HG03457 (cell line): Measurements from ENCODE around the gene COL4A2.

ENCODE experiments used
- ATAC-seq: cut with Tn5 transposase; IDR thresholded peaks from one replicate; pipeline ENCODE4 v1.9.1; 2021; ENCODE audit warnings: moderate number of reproducible peaks; ENCODE audit not compliant: unreplicated experiment

COL4A2 gene

DNA sequence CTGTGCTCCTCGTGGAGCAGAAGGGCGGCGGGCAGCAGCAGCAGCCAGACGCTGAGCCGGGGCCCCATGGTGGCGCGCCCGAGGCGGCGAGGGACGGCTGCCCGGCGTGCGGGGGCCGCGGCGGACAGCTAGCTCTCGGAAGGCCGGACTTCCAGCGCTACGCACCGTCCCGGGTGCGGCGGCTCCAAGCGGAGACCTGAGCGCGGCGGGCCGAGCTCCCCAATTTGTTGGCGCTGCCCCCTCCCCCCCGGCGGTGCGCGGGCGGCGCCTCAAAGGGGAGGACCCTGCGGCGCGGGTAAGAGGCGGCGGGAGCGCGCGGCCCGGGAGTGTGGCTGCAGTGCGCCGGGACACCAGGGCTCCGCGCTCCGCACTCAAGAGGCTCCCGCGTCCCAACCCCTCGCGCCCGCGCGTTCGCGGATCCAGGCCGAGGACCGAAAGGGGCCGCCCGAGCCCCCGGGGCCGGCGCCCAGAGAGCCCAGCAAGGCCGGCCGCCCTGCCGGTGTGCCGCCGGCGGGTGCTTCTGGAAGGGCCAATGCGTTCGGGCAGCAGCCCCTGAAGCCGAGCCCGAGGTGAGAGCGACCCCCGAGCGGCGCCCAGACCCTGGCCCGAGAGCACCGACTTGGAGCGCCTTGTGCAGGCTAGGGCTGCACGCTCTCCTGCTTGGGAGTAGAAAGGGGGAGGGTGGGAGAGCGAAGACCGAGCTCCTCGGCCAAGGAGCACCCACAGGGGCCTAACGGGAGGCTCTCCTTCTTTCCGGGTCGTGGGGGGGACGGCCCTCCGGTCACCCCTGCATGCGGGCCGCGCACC, at the start of gene COL4A2, which contains the start of gene COL4A1:
Gene COL4A2, plus strand, starts transcription at position 325 of the 807 bp plus-strand sequence. CDS start 620 bp downstream, outside the sequence.
Gene COL4A1, minus strand, starts transcription at position 198 of the 807 bp plus-strand sequence. Its CDS starts 130 bp downstream, at position 68.
- ATAC-seq = no peak

- no peak for ATAC-seq
Observed at GRCh38 chr13:110257408-110257807, 49.7 kb upstream of the COL4A2 start.

GRCh38 chr13:110258876-110259631, 48.0 kb upstream of the COL4A2 start:
- ATAC-seq = no peak

DNA sequence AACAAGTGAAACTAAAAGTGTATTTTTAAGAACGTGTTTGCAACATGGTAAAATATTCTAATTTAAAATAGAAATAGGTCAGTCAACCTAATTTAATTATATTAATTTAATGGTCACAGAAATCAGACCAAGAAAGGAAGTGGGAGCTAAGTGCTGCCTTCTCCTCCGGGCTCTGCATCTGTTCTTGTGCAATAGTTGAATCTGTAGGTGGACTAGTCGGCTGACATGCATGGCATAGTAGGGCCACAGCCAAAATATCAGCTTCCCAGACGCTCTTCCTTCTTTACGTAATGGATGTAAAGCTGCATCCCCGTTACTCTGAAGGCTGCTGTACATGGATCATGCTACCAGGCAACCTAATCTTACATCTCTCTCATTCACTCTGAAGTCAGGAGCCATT, 47.4 kb upstream of the COL4A2 start:
- ATAC-seq = no peak

GRCh38 chr13:110261166-110262081, 45.7 kb upstream of the COL4A2 start:
- no peak for ATAC-seq

GRCh38 chr13:110262082-110262436, 45.0 kb upstream of the COL4A2 start:
- ATAC-seq = no peak

GRCh38 chr13:110262508-110263291, 44.4 kb upstream of the COL4A2 start:
- ATAC-seq = no peak

GRCh38 chr13:110263404-110263803, 43.7 kb upstream of the COL4A2 start:
- no peak for ATAC-seq

DNA sequence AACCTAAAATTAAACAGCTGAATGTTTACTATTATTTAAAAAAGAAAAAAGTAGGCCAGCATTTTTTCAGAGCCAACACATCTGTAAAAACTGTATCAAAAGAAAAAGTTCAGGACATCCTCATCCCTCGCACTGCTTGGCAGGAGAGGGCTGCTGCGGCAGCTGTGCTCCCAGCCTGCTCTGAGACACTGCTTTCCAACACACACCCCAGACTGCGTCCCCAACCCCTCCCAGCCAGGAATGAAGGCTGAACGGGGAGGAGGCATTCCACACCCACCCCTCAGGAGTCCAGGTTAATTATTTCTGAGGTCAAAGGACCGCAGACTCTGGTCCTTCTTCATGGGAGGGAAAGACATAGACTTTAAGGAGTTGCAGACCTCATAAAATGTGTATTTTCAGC, 43.2 kb upstream of the COL4A2 start:
- ATAC-seq = no peak

DNA sequence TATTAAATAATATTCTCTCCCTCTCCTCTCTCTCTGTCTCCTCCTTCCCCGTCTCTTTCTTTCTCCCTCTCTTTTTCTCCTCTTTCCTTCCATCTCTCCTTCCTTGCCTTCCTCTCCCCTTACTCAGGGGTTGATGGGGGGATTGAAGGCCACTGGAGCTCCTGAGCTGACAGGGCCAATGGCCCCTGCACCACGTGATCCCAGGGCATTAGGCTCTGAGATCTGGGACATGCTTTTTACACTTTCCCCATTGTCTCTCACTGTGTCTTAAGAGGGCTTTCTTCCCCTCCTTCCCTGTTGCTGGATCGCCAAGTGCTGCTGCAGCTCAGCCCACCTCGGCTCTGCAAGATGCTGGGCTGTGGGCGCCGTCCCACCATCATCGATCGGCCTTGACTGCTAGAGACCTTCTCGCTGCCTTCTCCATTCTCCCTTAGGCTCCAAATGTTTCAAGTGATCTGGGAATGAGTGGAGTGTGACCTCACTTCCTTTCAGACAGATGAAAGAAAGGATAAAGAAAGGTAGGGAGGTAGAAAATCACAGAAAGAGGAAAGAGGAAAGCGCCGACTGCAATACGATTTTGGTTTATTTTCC, 42.3 kb upstream of the COL4A2 start:
- ATAC-seq = no peak

DNA sequence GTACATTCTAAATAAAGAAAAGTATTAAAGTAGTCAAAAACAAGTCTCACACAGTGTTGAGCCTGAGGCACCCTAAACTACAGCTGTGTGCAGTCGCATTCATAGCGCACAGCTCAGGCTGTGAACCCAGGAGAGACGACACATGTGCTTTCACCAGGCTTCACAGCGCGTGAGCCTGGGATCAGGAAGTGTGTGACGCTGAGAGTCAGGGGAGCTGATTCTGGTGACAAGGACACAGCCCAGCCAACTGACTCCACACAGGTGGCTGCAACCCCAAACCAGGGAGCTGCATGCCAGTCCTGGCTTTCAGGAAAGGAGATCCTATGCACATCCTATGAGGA, 41.8 kb upstream of the COL4A2 start:
- ATAC-seq = no peak

DNA sequence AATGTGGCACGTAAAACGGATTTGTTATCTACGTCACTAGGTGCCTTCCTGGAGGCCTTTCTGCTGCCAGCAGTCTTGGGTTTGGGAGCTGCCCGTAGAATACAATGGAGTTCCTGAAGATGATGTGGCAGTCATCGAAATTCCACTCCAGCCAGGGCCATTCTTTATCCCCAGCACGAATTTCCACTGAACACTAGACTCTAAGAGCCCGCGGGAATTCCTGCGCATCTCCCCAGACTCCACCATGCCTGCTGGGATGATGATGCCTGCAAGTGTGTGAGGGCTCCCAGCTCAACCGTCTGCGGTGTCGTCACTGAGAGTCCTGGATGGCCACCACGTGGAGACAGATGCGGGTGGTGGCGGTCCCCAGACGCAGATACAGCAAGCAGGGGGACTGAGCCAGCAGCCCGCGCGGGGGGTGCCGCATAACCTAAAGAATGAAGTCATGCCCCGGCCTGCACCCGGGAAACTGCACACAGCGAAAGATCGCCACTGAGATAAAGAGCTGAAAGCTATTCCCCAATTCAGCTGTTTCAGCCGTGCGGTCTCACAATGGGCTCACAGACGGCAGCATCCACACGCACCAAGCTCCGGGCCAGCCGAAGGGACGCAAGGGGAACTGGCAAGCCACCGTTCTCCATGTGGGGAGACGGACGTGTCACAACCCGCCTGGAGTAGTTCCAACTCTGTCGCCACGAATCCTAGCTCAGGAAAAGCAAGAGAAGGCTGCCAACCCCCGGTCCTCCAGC, 41.2 kb upstream of the COL4A2 start:
- ATAC-seq = no peak

DNA sequence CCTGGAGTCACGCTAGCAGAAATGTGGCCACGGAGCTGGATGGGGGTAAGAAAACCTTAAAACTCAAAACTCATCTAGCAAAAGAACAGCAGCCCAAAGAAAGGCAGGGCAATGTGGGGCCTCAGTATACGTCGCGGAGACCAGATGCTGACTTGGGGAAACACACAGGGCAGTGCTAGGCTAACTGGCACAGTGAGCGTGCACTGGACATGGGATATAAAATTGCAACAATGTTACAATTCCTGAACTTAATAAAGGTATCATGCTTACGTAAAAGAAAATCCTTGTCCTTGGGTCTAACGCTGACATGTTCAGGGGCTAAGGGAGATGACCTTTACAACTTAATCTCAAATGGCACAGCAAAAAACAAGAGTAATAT, 40.7 kb upstream of the COL4A2 start:
- no peak for ATAC-seq

DNA sequence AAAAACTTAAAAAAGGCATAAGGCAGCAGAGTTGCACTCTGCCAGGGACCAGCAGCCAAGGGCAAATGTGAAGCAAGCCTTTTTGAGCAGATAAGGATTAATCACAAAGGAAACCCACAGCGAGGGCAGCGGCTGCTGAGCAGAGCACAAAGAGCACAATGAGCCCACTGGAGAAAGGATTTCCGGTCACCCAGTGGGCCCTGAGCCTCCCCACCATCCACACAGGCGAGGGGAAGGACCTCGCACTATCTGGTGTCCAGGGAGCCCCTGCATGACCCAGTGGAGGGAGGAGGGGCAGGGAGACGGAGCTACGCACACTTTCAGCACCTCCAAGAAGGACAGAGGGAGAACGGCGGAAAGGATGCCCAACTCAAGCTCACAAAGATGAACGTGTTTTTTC, 40.1 kb upstream of the COL4A2 start:
- ATAC-seq = no peak

DNA sequence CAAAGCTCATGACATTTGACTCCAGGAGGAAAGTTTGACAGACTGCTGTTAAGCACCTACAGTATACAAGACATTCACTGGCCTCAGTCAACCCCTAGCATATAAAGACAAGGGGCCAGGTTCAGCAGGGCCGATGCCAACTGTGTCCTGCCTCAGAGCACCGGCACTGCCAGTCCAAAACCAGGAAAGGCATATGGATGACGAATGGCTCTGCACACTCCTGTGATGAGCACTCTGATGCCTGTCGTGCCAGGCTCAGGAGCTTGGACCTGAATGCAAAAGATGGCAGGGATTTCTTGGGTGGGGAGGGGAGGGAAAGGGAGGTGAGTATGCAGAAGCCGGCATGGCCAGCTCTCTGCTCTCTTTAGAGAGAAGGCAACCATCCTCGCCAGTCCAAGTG, 39.0 kb upstream of the COL4A2 start:
- no peak for ATAC-seq

GRCh38 chr13:110268576-110269185, 38.4 kb upstream of the COL4A2 start:
- ATAC-seq = no peak

- ATAC-seq = no peak
Observed at GRCh38 chr13:110269509-110270185, 37.4 kb upstream of the COL4A2 start.

DNA sequence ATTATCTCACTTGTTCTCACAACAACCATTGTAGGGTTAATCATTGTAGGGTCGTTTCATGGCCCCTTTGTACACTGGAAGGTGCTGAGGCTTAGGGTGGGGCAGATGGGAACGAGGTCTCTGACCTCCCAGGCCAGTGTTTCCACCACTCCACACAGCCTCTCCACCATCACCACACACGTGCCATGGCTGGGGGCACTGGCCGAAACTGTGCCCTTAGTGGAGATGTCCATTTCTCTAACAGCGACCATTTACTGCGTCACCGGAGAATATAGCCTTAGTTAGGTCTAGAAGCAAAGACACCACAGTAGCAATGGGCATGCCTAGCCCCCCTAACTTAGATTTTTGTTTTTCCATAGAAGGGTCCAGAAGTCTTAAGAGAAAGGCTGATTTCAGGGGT, 36.6 kb upstream of the COL4A2 start:
- ATAC-seq = no peak
